ENCODE measurements around the gene SEMA4C. TPM values are rescaled to one million over a fixed set of nuclear protein-coding genes. Genes with fewer than 3 reads are reported as not detected.

Gene SEMA4C
- polyA plus RNA-seq, 1 donor (not counting 4 experiments of a cell fraction or from before 2014, with no cell fraction given) = 7.5 TPM

DNA sequence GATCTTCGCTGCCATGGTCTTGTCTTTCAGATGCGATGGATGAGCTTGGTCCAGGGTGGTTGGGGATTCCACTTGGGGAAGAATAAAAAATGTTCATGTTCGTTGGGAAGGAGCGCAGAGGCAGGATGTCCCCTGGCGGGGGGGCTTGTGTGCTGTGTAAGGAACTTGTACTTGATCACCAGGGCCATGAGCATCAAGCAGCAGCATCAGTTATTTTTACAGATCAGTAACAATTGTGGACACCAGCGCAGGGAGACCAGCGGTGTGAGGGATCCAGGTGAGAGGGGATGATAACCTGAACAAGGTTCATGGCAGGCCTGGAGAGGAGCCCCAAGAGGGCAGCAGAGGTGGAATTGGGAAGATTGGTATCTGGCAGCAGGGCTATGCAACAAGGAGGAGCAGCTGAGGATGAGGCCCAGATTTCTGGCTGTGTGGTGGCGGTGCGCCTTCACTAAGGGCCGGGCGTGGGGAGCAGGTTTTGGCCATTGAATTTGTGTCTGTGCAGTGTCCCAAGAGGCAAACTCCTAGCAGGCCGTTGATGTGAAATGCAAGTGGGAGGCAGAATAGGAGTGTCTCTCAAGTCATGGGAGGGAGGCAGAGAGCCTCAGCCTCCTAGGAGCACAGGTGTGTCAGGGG is 49.9 kb downstream of the SEMA4C start:
- Histone ChIP-seq H4K20me1 (ENCODE audit: control insufficient read depth, extremely low read depth, insufficient read depth, low read length) (peaks cover 3% of the 10 kb centered on the region), H3K4me3 (ENCODE audit: control insufficient read depth in 2 of 3, extremely low read depth in 1 of 3, insufficient read depth in 2 of 3, low read depth in 1 of 3, low read length in 3 of 3) (no peak overlapping the region), H3K27me3 (ENCODE audit: control insufficient read depth, extremely low read depth, insufficient read depth, low read length) (no peaks in the 10 kb centered on the region), H3K9me1 (ENCODE audit: control insufficient read depth, extremely low read depth, insufficient read depth, low read length) (no peaks in the 10 kb centered on the region), H3K9ac (ENCODE audit: control insufficient read depth, extremely low read depth, insufficient read depth, low read length) (no peak overlapping the region), H3K27ac (ENCODE audit: control insufficient read depth, insufficient read depth, low read length) (no peak overlapping the region), H3K4me1 (ENCODE audit: control insufficient read depth, extremely low read depth, insufficient read depth, low read length) (peaks cover 14% of the 10 kb centered on the region), H3K36me3 (ENCODE audit: control insufficient read depth in 2 of 2, extremely low read depth in 1 of 2, insufficient read depth in 2 of 2, low read length in 2 of 2) (peaks cover 0 to 1% of the 10 kb centered on the region in 2 experiments), H3K4me2 (ENCODE audit: control insufficient read depth, extremely low read depth, insufficient read depth, low read depth, low read length) (no peak overlapping the region), H3K9me3 (ENCODE audit: control insufficient read depth, low read depth, low read length) (no peaks in the 10 kb centered on the region), H2AFZ (ENCODE audit: control insufficient read depth, low read length) (no peak overlapping the region), H3K79me2 (ENCODE audit: control insufficient read depth, insufficient read depth, low read length) (peaks cover 5% of the 10 kb centered on the region)
- dilution Hi-C loops (cut with MboI; ENCODE audit: extremely low pct_ligation_motif_present, low sequenced_read_pairs) = no loop called here
- DNase-seq (ENCODE audit: low read depth, low spot score) (no peak), FAIRE-seq (no peak)
- TF ChIP-seq, protein P1, sequence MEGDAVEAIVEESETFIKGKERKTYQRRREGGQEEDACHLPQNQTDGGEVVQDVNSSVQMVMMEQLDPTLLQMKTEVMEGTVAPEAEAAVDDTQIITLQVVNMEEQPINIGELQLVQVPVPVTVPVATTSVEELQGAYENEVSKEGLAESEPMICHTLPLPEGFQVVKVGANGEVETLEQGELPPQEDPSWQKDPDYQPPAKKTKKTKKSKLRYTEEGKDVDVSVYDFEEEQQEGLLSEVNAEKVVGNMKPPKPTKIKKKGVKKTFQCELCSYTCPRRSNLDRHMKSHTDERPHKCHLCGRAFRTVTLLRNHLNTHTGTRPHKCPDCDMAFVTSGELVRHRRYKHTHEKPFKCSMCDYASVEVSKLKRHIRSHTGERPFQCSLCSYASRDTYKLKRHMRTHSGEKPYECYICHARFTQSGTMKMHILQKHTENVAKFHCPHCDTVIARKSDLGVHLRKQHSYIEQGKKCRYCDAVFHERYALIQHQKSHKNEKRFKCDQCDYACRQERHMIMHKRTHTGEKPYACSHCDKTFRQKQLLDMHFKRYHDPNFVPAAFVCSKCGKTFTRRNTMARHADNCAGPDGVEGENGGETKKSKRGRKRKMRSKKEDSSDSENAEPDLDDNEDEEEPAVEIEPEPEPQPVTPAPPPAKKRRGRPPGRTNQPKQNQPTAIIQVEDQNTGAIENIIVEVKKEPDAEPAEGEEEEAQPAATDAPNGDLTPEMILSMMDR (optimal IDR thresholded peaks at IDR 0.05 in 1 of 3, IDR thresholded peaks at IDR 0.05 in 1 of 3, conservative IDR thresholded peaks at IDR 0.05 in 1 of 3; ENCODE audit: extremely low read depth in 1 of 3, insufficient read depth in 2 of 3, low read length in 3 of 3) = peak in 1 of 3 experiments; percentile 3
- TF ChIP-seq EZH2 (IDR thresholded peaks at IDR 0.05; ENCODE audit: low read length) = no peak

DNA sequence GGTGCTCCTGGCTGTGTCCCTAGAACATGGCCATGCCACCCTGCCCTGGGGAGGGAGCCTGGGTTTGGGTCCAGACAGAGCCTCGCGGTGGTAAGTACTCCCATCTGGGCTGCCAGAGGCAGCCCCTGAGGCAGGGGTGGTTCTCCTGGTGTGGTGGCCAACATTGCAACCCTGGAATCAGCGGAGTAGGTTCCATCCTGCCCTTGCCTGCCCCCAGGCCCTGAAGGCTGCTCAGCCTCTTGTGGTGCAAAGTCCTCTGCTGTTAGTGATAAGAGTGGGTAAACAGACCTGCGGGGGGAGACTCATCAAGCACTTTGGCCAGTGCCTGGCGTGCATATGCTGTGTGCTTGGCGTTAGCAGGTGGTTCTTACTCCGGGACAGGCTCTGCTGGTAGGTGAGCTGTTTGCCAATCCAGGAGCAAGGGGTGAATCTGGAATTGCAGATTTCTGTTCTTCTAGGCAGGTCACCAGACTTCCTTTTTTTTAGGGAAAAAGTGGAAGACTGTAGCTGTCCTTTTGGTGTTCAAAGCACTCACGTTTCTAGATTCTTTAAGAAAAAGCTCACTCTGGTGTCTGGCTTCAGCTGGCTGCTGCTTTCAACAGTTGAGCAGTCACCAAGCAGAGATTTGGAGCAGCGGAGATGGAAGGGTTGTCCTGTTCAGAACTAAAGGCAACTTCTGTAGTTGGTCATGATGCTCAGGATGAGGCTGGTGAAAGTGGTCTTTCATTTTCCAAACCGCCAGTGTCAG is 50.6 kb downstream of the SEMA4C start:
- no peak for FAIRE-seq
- Histone ChIP-seq H3K9ac (ENCODE audit: control insufficient read depth, extremely low read depth, insufficient read depth, low read length) (no peak overlapping the region), H4K20me1 (ENCODE audit: control insufficient read depth, extremely low read depth, insufficient read depth, low read length) (peaks cover 3% of the 10 kb centered on the region), H3K79me2 (ENCODE audit: control insufficient read depth, insufficient read depth, low read length) (peaks cover 5% of the 10 kb centered on the region), H3K4me2 (ENCODE audit: control insufficient read depth, extremely low read depth, insufficient read depth, low read depth, low read length) (no peak overlapping the region), H3K9me1 (ENCODE audit: control insufficient read depth, extremely low read depth, insufficient read depth, low read length) (no peaks in the 10 kb centered on the region), H3K4me1 (ENCODE audit: control insufficient read depth, extremely low read depth, insufficient read depth, low read length) (peaks cover 14% of the 10 kb centered on the region), H3K27me3 (ENCODE audit: control insufficient read depth, extremely low read depth, insufficient read depth, low read length) (no peaks in the 10 kb centered on the region), H3K27ac (ENCODE audit: control insufficient read depth, insufficient read depth, low read length) (no peak overlapping the region), H2AFZ (ENCODE audit: control insufficient read depth, low read length) (no peak overlapping the region), H3K36me3 (ENCODE audit: control insufficient read depth in 2 of 2, extremely low read depth in 1 of 2, insufficient read depth in 2 of 2, low read length in 2 of 2) (peaks cover 0 to 1% of the 10 kb centered on the region in 2 experiments), H3K4me3 (ENCODE audit: control insufficient read depth in 2 of 3, extremely low read depth in 1 of 3, insufficient read depth in 2 of 3, low read depth in 1 of 3, low read length in 3 of 3) (no peak overlapping the region), H3K9me3 (ENCODE audit: control insufficient read depth, low read depth, low read length) (no peaks in the 10 kb centered on the region)
- TF ChIP-seq, protein P1 (optimal IDR thresholded peaks at IDR 0.05 in 1 of 3, IDR thresholded peaks at IDR 0.05 in 1 of 3, conservative IDR thresholded peaks at IDR 0.05 in 1 of 3; ENCODE audit: extremely low read depth in 1 of 3, insufficient read depth in 2 of 3, low read length in 3 of 3) = no peak
- no peak for TF ChIP-seq EZH2 (IDR thresholded peaks at IDR 0.05; ENCODE audit: low read length)
- dilution Hi-C loops (cut with MboI; ENCODE audit: extremely low pct_ligation_motif_present, low sequenced_read_pairs) = no loop called here
- no peak for DNase-seq (ENCODE audit: low read depth, low spot score)
